ENCODE results near the gene BRD3.

Gene BRD3

DNA sequence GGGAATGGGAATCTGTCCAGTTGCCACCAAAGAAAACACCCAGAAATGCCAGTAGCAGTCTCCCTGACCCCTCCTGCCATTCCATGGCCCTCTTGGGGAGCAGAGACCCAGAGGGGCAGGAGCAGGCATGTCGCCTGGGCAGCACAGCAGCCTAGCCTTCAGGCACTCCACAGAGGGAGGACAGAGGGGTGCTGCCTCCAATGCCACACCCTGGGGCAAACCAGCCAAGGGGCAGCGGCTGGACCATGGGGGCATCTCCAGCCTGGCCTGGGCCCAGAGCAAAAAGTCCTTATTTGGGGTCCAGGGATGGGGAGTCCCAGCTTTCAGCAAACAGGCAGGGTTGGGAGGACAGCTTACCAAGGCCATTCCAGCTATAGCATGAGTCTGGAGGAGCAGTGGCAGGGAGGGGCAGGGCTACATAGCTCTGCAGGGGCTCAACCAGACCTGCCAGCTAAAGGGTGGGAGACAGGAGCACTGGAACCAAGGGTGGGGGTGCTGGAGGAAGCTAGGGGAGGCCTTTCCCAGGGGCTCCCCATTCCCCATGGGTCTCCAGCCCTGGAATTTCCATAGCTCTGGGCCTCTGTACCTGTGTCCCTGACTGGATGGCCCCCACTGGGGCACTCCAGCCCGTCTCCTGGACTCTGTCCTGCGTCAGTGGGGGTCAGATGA lies 6.7 kb downstream of the BRD3 start:
- TF ChIP-seq, protein P1, sequence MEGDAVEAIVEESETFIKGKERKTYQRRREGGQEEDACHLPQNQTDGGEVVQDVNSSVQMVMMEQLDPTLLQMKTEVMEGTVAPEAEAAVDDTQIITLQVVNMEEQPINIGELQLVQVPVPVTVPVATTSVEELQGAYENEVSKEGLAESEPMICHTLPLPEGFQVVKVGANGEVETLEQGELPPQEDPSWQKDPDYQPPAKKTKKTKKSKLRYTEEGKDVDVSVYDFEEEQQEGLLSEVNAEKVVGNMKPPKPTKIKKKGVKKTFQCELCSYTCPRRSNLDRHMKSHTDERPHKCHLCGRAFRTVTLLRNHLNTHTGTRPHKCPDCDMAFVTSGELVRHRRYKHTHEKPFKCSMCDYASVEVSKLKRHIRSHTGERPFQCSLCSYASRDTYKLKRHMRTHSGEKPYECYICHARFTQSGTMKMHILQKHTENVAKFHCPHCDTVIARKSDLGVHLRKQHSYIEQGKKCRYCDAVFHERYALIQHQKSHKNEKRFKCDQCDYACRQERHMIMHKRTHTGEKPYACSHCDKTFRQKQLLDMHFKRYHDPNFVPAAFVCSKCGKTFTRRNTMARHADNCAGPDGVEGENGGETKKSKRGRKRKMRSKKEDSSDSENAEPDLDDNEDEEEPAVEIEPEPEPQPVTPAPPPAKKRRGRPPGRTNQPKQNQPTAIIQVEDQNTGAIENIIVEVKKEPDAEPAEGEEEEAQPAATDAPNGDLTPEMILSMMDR (IDR thresholded peaks at IDR 0.05; ENCODE audit: borderline replicate concordance, insufficient read depth, low read depth, low read length): no peak

DNA sequence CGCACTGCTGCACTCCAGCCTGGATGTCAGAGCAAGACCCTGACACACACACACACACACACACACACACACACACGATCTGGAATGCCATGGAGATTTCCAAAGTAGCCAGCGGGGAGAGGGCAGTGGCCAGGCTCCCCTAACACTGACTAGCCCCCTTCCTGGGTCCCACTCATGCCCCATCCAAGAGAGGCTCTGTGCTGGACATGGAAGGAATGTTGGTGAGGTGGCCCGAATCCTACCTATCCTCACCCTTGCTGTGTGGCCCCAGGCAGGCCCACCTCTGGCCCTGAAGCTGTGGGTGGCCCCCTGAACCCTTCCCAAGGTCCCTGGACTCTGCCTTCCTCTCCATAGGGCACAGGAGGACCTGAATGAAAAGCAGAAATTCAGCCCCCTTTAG lies 7.3 kb downstream of the BRD3 start:
- no peak overlapping the region for H3K4me3 ChIP-seq (ENCODE audit: low read depth, low read length)
- TF ChIP-seq, protein P1 (IDR thresholded peaks at IDR 0.05; ENCODE audit: borderline replicate concordance, insufficient read depth, low read depth, low read length): no peak

More for the DNA sequence above, 6.7 kb downstream of the BRD3 start:
- no peak overlapping the region for H3K4me3 ChIP-seq (ENCODE audit: low read depth, low read length)

DNA sequence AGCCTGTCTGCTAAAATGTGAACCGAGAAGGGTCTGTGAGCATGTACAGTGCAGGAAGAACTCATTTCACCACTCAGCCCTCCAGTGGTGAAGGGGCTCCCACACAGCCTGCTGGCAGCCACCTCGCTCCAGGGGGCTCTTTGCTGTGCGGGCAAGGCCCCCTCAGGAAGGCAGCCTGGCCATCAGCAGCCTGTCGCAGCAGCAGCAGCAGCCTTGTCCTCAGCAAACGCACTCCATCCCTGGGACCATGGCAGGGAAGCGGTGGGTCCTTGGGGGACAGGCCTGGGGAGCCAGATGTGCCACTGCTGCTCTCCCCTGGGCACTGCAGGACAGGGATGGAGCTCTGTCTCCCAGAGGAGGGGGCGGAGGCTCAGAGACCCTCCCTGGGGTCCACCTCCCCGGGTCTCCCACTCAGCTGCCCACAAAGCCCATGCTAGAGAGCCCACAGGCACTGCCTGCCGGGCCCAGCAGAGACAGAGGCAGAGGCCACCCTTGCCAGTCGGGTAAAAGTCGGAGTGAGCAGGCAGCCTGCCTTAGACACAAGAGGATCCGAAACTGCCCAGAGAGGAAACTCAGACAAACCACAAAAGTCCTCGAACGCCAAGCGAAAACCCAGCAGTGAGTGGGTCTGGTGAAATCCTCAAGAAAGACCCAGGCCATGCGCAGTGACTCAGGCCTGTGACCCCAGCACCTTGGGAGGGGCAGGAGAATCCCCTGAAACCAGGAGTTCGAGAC lies 8.0 kb downstream of the BRD3 start:
- H3K4me3 ChIP-seq (ENCODE audit: low read depth, low read length): no peak overlapping the region
- TF ChIP-seq, protein P1 (IDR thresholded peaks at IDR 0.05; ENCODE audit: borderline replicate concordance, insufficient read depth, low read depth, low read length): peak; percentile 32; the same call in 1 of the 2 replicates

GRCh38 chr9:134059188-134059641 lies 8.6 kb downstream of the BRD3 start:
- TF ChIP-seq, protein P1 (IDR thresholded peaks at IDR 0.05; ENCODE audit: borderline replicate concordance, insufficient read depth, low read depth, low read length): no peak
- H3K4me3 ChIP-seq (ENCODE audit: low read depth, low read length): no peak overlapping the region

DNA sequence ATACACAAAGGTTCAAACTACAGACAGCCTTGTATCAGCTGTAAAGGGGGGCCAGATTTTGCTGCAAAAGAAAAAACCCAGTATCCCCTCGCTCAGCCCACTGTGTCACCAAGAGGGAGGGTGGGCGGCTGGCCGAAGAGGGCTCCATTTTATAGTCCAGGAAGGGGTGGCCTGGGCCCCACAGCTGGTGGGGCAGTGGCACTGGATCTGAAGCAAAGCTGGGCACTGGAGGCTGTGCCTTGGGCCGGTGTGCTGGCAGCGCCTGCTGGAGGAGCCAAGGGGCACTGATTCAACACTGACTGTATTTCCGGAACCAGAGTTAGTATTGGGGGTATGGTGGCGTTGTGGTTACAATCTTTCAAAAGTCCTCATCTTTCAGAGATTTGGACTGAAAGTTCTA lies 9.1 kb downstream of the BRD3 start:
- TF ChIP-seq, protein P1 (IDR thresholded peaks at IDR 0.05; ENCODE audit: borderline replicate concordance, insufficient read depth, low read depth, low read length): no peak
- no peak overlapping the region for H3K4me3 ChIP-seq (ENCODE audit: low read depth, low read length)

- H3K4me3 ChIP-seq (ENCODE audit: low read depth, low read length): no peak overlapping the region
- TF ChIP-seq, protein P1 (IDR thresholded peaks at IDR 0.05; ENCODE audit: borderline replicate concordance, insufficient read depth, low read depth, low read length): no peak
Measured at GRCh38 chr9:134057751-134058701, 9.8 kb downstream of the BRD3 start.

All from GM12875 (cell line).